Measurements from ENCODE around the gene FAM169A.

FAM169A gene

GRCh38 chr5:74848553-74849025 is 17.6 kb downstream of the FAM169A start:
- Histone ChIP-seq H4K20me1 (ENCODE audit: insufficient read depth, low read length) (no peaks in the 10 kb centered on the region), H3K4me1 (ENCODE audit: low read length) (peaks cover 12% of the 10 kb centered on the region), H3K27ac (ENCODE audit: low read length) (no peak overlapping the region), H3K79me2 (ENCODE audit: low read length) (no peaks in the 10 kb centered on the region), H3K9me3 (replicated peaks; ENCODE audit: insufficient read depth, low read length) (no peaks in the 10 kb centered on the region), H3K9ac (ENCODE audit: low read length) (no peak overlapping the region), H2AFZ (ENCODE audit: low read length) (no peak overlapping the region), H3K36me3 (replicated peaks; ENCODE audit: insufficient read depth, low read length) (no peaks in the 10 kb centered on the region), H3F3A (ENCODE audit: insufficient read depth, low read length) (no peaks in the 10 kb centered on the region), H3K4me3 (ENCODE audit: low read length) (no peak overlapping the region), H3K27me3 (replicated peaks; ENCODE audit: insufficient read depth, low read length) (no peaks in the 10 kb centered on the region), H3K4me2 (ENCODE audit: low read depth, low read length) (no peak overlapping the region), H3K9me2 (replicated peaks; ENCODE audit: insufficient read depth, low read length) (no peaks in the 10 kb centered on the region)
- DNase-seq: no peak
- TF ChIP-seq, protein P1, sequence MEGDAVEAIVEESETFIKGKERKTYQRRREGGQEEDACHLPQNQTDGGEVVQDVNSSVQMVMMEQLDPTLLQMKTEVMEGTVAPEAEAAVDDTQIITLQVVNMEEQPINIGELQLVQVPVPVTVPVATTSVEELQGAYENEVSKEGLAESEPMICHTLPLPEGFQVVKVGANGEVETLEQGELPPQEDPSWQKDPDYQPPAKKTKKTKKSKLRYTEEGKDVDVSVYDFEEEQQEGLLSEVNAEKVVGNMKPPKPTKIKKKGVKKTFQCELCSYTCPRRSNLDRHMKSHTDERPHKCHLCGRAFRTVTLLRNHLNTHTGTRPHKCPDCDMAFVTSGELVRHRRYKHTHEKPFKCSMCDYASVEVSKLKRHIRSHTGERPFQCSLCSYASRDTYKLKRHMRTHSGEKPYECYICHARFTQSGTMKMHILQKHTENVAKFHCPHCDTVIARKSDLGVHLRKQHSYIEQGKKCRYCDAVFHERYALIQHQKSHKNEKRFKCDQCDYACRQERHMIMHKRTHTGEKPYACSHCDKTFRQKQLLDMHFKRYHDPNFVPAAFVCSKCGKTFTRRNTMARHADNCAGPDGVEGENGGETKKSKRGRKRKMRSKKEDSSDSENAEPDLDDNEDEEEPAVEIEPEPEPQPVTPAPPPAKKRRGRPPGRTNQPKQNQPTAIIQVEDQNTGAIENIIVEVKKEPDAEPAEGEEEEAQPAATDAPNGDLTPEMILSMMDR (IDR thresholded peaks at IDR 0.05; ENCODE audit: low read length): no peak
- no peak for TF ChIP-seq EZH2 (optimal IDR thresholded peaks at IDR 0.05; ENCODE audit: low read depth, low read length)

DNA sequence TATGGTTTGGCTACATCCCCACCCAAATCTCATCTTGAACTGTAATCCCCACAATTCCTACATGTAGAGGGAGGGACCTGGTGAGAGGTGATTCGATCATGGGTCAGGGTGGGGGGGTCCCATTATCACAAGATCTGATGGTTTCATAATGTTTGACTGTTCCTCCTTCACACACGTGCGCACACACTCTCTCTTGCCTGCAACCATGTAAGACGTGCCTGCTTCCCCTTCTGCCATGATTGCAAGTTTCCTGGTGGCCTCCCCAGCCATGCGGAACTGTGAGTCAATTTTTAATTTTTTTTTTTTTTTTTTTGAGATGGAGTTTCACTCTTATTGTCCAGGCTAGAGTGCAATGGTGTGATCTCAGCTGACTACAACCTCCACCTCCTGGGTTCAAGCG is 27.0 kb downstream of the FAM169A start:
- no peaks in the 10 kb centered on the region for H3K79me2 ChIP-seq (ENCODE audit: low read length)
- no peaks in the 10 kb centered on the region for H3F3A ChIP-seq (ENCODE audit: insufficient read depth, low read length)
- H3K36me3 ChIP-seq (replicated peaks; ENCODE audit: insufficient read depth, low read length): no peaks in the 10 kb centered on the region
- H3K27me3 ChIP-seq (replicated peaks; ENCODE audit: insufficient read depth, low read length): no peaks in the 10 kb centered on the region
- no peak for TF ChIP-seq EZH2 (optimal IDR thresholded peaks at IDR 0.05; ENCODE audit: low read depth, low read length)
- no peak for TF ChIP-seq EZH2phosphoT487 (IDR thresholded peaks at IDR 0.05; ENCODE audit: low read length)
- TF ChIP-seq, protein P1 (IDR thresholded peaks at IDR 0.05; ENCODE audit: low read length): no peak
- DNase-seq: no peak
- H4K20me1 ChIP-seq (ENCODE audit: insufficient read depth, low read length): no peaks in the 10 kb centered on the region
- no peak overlapping the region for H3K27ac ChIP-seq (ENCODE audit: low read length)
- H3K9me3 ChIP-seq (replicated peaks; ENCODE audit: insufficient read depth, low read length): no peaks in the 10 kb centered on the region
- no peak overlapping the region for H3K4me2 ChIP-seq (ENCODE audit: low read depth, low read length)
- no peak overlapping the region for H3K4me3 ChIP-seq (ENCODE audit: low read length)
- H3K9ac ChIP-seq (ENCODE audit: low read length): no peak overlapping the region
- no peak overlapping the region for H2AFZ ChIP-seq (ENCODE audit: low read length)
- no peaks in the 10 kb centered on the region for H3K4me1 ChIP-seq (ENCODE audit: low read length)
- H3K9me2 ChIP-seq (replicated peaks; ENCODE audit: insufficient read depth, low read length): no peaks in the 10 kb centered on the region

DNA sequence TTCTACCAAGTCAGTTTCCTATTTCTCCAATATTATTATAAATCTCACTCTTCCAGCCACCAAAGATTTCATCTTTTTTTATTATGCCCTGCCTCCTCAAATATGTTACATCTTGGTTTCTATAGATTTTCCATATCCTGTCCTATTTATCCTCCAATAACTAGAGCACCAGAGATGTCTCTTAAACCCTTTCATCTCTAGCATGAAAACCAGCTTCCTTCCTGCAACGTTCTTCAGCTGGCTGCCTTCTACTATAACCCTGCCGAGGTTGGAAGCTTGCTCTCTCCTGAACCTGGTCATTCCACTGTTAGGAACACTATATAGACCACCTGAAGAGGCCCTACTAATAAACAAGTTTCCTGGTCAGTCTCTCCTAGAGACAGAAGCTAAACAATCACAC is 27.9 kb downstream of the FAM169A start:
- Histone ChIP-seq H4K20me1 (ENCODE audit: insufficient read depth, low read length) (no peaks in the 10 kb centered on the region), H3K4me1 (ENCODE audit: low read length) (no peaks in the 10 kb centered on the region), H3K36me3 (replicated peaks; ENCODE audit: insufficient read depth, low read length) (no peaks in the 10 kb centered on the region), H3K9me3 (replicated peaks; ENCODE audit: insufficient read depth, low read length) (no peaks in the 10 kb centered on the region), H3K4me3 (ENCODE audit: low read length) (no peak overlapping the region), H2AFZ (ENCODE audit: low read length) (no peak overlapping the region), H3K27me3 (replicated peaks; ENCODE audit: insufficient read depth, low read length) (no peaks in the 10 kb centered on the region), H3K9me2 (replicated peaks; ENCODE audit: insufficient read depth, low read length) (no peaks in the 10 kb centered on the region), H3K79me2 (ENCODE audit: low read length) (no peaks in the 10 kb centered on the region), H3K27ac (ENCODE audit: low read length) (no peak overlapping the region), H3K9ac (ENCODE audit: low read length) (no peak overlapping the region), H3F3A (ENCODE audit: insufficient read depth, low read length) (no peaks in the 10 kb centered on the region), H3K4me2 (ENCODE audit: low read depth, low read length) (no peak overlapping the region)
- no peak for DNase-seq
- TF ChIP-seq EZH2phosphoT487 (IDR thresholded peaks at IDR 0.05; ENCODE audit: low read length): no peak
- TF ChIP-seq, protein P1 (IDR thresholded peaks at IDR 0.05; ENCODE audit: low read length): no peak
- no peak for TF ChIP-seq EZH2 (optimal IDR thresholded peaks at IDR 0.05; ENCODE audit: low read depth, low read length)
